Stimulated activated CD4-positive, alpha-beta T cell treated with anti-CD3 and anti-CD28 coated beads, Interleukin-4, amount 100 ng/mL, for 24 hours (primary cell): Measurements from ENCODE around the gene RNF212B.

ENCODE experiments used
- DNase-seq: peaks from one replicate; pipeline ENCODE4 v3.0.0-alpha.2; 2020

RNF212B gene

DNA sequence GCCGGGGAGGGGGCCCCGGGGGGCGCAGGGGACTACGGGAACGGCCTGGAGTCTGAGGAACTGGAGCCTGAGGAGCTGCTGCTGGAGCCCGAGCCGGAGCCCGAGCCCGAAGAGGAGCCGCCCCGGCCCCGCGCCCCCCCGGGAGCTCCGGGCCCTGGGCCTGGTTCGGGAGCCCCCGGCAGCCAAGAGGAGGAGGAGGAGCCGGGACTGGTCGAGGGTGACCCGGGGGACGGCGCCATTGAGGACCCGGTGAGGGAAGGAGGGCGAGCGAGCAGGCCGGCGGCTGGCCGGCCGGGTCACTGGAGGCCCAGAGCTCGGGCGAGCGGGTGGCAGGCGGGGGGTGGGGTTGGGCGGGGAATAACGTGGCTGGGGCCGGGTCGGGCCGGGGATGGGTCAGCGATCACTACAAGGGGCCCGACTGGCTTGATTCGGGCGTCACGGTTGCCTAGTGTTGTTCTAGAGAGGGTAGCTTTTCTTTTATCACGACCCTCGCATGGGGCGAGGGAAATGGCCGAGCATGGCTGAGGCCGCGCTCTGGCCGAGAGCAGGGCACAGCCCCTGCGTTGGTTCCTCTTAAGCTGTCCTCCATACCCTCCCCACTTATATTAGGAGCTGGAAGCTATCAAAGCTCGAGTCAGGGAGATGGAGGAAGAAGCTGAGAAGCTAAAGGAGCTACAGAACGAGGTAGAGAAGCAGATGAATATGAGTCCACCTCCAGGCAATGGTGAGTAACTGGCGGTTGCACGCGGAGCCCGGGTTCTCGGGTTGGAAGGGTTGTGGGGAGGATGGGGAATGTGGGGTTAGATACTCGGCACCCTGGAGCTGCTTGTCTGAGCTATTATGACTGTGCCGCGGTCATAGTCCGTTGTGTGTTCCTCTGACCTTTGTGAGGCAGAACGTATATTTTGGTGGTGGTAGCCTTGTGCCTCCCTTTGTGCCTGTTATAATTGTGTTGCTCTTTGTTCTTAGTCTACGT lies 84.1 kb downstream of the RNF212B start:
- peak; percentile 72 for DNase-seq
